Measurements from ENCODE around the gene CABLES2. TPM values are rescaled to one million over a fixed set of nuclear protein-coding genes. Genes with fewer than 3 reads are reported as not detected.

Gene CABLES2
- total and polyA plus RNA-seq, 9 of the 15 experiments (the other 6 are each of a cell fraction or from before 2014, with no cell fraction given), result 0.46 to 4.2 (median 1.6) TPM

DNA sequence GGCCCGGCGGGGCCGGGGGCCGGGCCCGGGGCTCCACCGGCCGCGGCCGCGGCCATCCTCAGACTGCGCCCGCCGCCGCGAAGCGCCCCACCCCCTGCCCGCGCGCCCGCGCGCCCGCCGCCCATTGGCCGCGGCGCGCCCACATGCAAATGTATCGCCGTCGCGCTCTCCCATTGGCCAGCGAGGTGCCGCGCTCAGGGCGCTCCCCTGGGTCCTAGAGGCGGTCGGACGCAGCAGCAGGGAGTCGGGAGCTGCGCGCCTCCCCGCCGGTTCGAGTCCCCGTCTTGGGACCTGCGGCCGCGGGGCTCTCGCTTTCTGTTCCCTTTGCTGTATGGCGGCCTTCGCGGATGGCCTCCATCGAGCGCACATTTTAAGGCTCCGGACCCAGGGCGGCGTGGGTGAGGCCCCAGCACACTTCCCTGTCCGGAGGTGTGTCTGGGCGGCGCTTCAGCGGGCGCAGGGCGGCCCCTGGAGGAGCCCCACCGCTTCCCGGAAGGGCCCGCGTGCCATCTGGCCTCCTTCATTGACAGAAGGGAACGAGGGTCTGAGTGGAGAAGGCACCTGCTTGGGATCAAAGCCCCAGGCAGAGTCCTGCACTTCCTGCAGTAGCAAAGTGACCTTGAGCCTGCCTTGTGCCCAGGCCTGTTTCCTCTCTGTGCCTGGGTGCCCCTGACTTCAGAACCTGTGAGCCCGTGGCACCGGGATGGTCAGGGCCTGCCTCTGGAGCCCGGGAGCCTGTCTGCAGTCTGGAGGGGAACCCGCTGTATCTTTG, at the start of gene CABLES2 (continued):
- TF ChIP-seq SP1 (CRISPR knock-in tag; IDR thresholded peaks at IDR 0.05) (peak; percentile 85), ATF7 (IDR thresholded peaks at IDR 0.05) (peak; percentile 88), GABPB1 (CRISPR knock-in tag; IDR thresholded peaks at IDR 0.05) (peak; percentile 76), ILF3 (IDR thresholded peaks at IDR 0.05; ENCODE audit: borderline replicate concordance) (no peak), TSC22D4 (tag; IDR thresholded peaks at IDR 0.05) (no peak), CEBPG (CRISPR knock-in tag; IDR thresholded peaks at IDR 0.05) (no peak), CEBPG (tag; conservative IDR thresholded peaks at IDR 0.05 in 1 of 2, IDR thresholded peaks at IDR 0.05 in 1 of 2) (no peak), HMGN3 (IDR thresholded peaks at IDR 0.05; ENCODE audit: borderline replicate concordance, extremely low read depth, insufficient read length, low read depth, low read length) (peak; percentile 92), NELFE (IDR thresholded peaks at IDR 0.05; ENCODE audit: insufficient read depth, insufficient read length) (no peak), ZFP1 (CRISPR knock-in tag; IDR thresholded peaks at IDR 0.05) (no peak), CHD4 (IDR thresholded peaks at IDR 0.05; ENCODE audit: insufficient read depth, insufficient replicate concordance, low read depth, low read length, poor library complexity, severe bottlenecking) (no peak), ZBTB7A (IDR thresholded peaks at IDR 0.05; ENCODE audit: borderline replicate concordance, control insufficient read depth, low read depth, low read length) (no peak; the same call in 1 of the 2 replicates), MED1 (CRISPR knock-in tag; IDR thresholded peaks at IDR 0.05; ENCODE audit: borderline replicate concordance) (no peak), XRCC5 (IDR thresholded peaks at IDR 0.05; ENCODE audit: low read depth, low read length) (peak; percentile 86), PTBP1 (IDR thresholded peaks at IDR 0.05; ENCODE audit: low read depth, low read length) (no peak), CREB1 (IDR thresholded peaks at IDR 0.05) (peak; percentile 45), CREB1 (CRISPR knock-in tag; IDR thresholded peaks at IDR 0.05) (peak; percentile 70; the same call in 1 of the 2 replicates), KAT7 (CRISPR knock-in tag; IDR thresholded peaks at IDR 0.05; ENCODE audit: borderline replicate concordance) (0 out of 2 replicates have a peak, but pooled peaks have one; percentile 22)
- TF ChIP-seq, protein P1, sequence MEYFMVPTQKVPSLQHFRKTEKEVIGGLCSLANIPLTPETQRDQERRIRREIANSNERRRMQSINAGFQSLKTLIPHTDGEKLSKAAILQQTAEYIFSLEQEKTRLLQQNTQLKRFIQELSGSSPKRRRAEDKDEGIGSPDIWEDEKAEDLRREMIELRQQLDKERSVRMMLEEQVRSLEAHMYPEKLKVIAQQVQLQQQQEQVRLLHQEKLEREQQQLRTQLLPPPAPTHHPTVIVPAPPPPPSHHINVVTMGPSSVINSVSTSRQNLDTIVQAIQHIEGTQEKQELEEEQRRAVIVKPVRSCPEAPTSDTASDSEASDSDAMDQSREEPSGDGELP (CRISPR knock-in tag; IDR thresholded peaks at IDR 0.05; ENCODE audit: borderline replicate concordance), result peak; percentile 83
- TF ChIP-seq, protein P2, sequence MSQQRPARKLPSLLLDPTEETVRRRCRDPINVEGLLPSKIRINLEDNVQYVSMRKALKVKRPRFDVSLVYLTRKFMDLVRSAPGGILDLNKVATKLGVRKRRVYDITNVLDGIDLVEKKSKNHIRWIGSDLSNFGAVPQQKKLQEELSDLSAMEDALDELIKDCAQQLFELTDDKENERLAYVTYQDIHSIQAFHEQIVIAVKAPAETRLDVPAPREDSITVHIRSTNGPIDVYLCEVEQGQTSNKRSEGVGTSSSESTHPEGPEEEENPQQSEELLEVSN (IDR thresholded peaks at IDR 0.05; ENCODE audit: borderline replicate concordance in 1 of 2, extremely low read depth in 1 of 2, insufficient read depth in 1 of 2, insufficient read length in 1 of 2, low read depth in 1 of 2, low read length in 1 of 2, poor library complexity in 1 of 2, severe bottlenecking in 1 of 2), result peak; percentile 65 to 88
- TF ChIP-seq, protein P3, sequence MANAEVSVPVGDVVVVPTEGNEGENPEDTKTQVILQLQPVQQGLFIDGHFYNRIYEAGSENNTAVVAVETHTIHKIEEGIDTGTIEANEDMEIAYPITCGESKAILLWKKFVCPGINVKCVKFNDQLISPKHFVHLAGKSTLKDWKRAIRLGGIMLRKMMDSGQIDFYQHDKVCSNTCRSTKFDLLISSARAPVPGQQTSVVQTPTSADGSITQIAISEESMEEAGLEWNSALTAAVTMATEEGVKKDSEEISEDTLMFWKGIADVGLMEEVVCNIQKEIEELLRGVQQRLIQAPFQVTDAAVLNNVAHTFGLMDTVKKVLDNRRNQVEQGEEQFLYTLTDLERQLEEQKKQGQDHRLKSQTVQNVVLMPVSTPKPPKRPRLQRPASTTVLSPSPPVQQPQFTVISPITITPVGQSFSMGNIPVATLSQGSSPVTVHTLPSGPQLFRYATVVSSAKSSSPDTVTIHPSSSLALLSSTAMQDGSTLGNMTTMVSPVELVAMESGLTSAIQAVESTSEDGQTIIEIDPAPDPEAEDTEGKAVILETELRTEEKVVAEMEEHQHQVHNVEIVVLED (CRISPR knock-in tag; IDR thresholded peaks at IDR 0.05), result peak; percentile 61
- TF ChIP-seq, protein P4, sequence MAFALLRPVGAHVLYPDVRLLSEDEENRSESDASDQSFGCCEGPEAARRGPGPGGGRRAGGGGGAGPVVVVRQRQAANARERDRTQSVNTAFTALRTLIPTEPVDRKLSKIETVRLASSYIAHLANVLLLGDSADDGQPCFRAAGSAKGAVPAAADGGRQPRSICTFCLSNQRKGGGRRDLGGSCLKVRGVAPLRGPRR (CRISPR knock-in tag; IDR thresholded peaks at IDR 0.05), result no peak

All from K562 (cell line).